Stomach (tissue), 4 donors: ENCODE measurements around the gene KCNQ5.

Experiments used
- CTCF ChIP-seq, 7 experiments: fragments of 450-650 bp in 4 of 7; fragments of 200-600 bp in 3 of 7; sonication (generic) in 3 of 7; IDR thresholded peaks; one replicate each; pipeline ENCODE4 v1.5.1; 2016 to 2019; ENCODE audit warnings: antibody characterized with exemption in 7 of 7, control low read depth in 2 of 7, mild to moderate bottlenecking in 1 of 7
- POLR2A ChIP-seq, 4 donors: fragments of 450-650 bp; IDR thresholded peaks; one replicate each; pipeline ENCODE4 v1.6.1; 2016; ENCODE audit warnings: antibody characterized with exemption in 4 of 4, control low read depth in 2 of 4, mild to moderate bottlenecking in 1 of 4, moderate library complexity in 1 of 4
- POLR2AphosphoS5 ChIP-seq, 3 donors: sonication (generic); formaldehyde crosslinking; IDR thresholded peaks; one replicate each; pipeline ENCODE4 v1.6.1; 2016; ENCODE audit warnings: antibody characterized with exemption in 3 of 3

DNA sequence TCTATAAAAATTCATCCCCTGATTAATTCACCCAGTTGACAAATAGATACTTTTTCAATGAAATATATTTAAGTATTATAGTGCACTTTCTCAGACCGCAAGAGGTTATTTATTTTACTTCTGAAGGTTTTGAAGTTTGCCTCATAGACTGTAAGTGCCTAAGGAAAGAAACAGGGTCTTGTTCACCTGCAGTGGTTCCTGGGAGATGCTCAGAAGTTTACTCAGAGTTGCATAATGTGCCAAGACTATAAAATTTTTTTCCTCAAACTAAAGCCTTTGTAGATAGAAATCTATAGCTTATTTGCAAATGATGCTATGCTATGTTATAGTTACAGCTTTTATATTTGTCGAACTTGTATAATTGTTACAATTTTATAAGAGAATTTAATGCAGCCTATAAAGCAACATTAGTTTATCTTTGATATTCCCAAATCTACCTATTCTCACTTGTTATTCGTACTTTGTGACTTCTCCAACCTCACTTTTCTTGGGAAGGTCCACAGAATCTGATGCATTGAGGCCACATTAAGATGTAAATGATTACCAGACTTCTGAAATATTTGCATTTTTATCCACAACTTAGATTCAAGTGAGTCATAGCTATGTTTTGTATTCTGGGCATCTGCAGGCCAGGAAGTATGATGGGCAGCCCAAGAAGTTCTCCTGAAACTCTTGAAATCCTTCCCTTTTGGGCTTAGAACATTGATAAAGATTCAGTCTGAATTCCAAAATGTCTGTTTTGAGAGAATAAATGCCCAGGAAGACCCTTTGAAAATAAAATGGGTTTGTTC is 35.7 kb downstream of the KCNQ5 start:
- TF ChIP-seq CTCF (IDR thresholded peaks at IDR 0.05) (no peak), POLR2A (IDR thresholded peaks at IDR 0.05) (no peak), POLR2AphosphoS5 (IDR thresholded peaks at IDR 0.05) (no peak)
